Caco-2 (cell line): Measurements from ENCODE around the gene GLI3. TPM values are rescaled to one million over a fixed set of nuclear protein-coding genes. Genes with fewer than 3 reads are reported as not detected.

Source experiments
- BruUV-seq: library from RNA; stranded (reverse); fragments of 400-500 nt; replicated peaks from 2 replicates; lab custom pipeline; 2021; lab: Mats Ljungman, UMichigan
- CTCF ChIA-PET: fragments of 300-600 bp; sonication (Branson Sonifier 250); formaldehyde crosslinking; loops from one replicate; lab custom pipeline; 2022; ENCODE audit warnings: antibody characterized with exemption; lab: Charles Lee
- POLR2A ChIA-PET: fragments of 300-600 bp; sonication (Branson Sonifier 250); formaldehyde crosslinking; loops from one replicate; lab custom pipeline; 2022; ENCODE audit warnings: antibody characterized with exemption; lab: Charles Lee
- DNase-seq, 2 experiments: peaks; one replicate each; pipeline versions ENCODE4 v3.0.0 to v3.0.0-alpha.2; 2020 to 2022
- H3K27me3 ChIP-seq: replicated peaks from 2 replicates; pipeline ENCODE4 v1.6.0; 2011; ENCODE audit warnings: low read length; ENCODE audit not compliant: control insufficient read depth, insufficient read depth
- H3K36me3 ChIP-seq: 2 replicates; pipeline ENCODE4 v1.5.1; 2011; ENCODE audit warnings: low read length; ENCODE audit not compliant: control insufficient read depth, insufficient read depth
- H3K4me1 ChIP-seq: fragments of 250-450 bp; sonication (Bioruptor Pico); 2 replicates; pipeline ENCODE4 v1.5.1; 2020; ENCODE audit warnings: mild to moderate bottlenecking
- H3K4me3 ChIP-seq: 2 replicates; pipeline ENCODE4 v1.5.1; 2011; ENCODE audit warnings: low read depth, mild to moderate bottlenecking, control low read depth, low read length
- H3K9me3 ChIP-seq: fragments of 250-450 bp; sonication (Bioruptor Pico); 2 replicates; pipeline ENCODE4 v1.5.1; 2020; ENCODE audit warnings: mild to moderate bottlenecking, moderate library complexity
- H3K27ac Mint-ChIP-seq: one replicate; pipeline ENCODE4 v1.8.0; 2022; ENCODE audit warnings: mixed read lengths; ENCODE audit not compliant: unreplicated experiment
- H3K27me3 Mint-ChIP-seq: one replicate; pipeline ENCODE4 v1.8.0; 2022; ENCODE audit warnings: mixed read lengths; ENCODE audit not compliant: insufficient read depth, unreplicated experiment
- H3K36me3 Mint-ChIP-seq: one replicate; pipeline ENCODE4 v1.8.0; 2022; ENCODE audit warnings: mild to moderate bottlenecking, mixed read lengths; ENCODE audit not compliant: insufficient read depth, unreplicated experiment
- H3K4me1 Mint-ChIP-seq: one replicate; pipeline ENCODE4 v1.8.0; 2022; ENCODE audit warnings: low read depth, mixed read lengths; ENCODE audit not compliant: unreplicated experiment
- H3K4me3 Mint-ChIP-seq: one replicate; pipeline ENCODE4 v1.8.0; 2022; ENCODE audit warnings: mild to moderate bottlenecking, moderate library complexity, mixed read lengths; ENCODE audit not compliant: unreplicated experiment
- H3K9me3 Mint-ChIP-seq: one replicate; pipeline ENCODE4 v1.8.0; 2022; ENCODE audit warnings: mixed read lengths; ENCODE audit not compliant: unreplicated experiment
- CTCF ChIP-seq, 2 experiments: fragments of 200-600 bp in 1 of 2; IDR thresholded peaks; 1 replicate in 1 of 2; 2 replicates in 1 of 2; pipeline versions ENCODE4 v1.5.1 to v1.8.0; 2011 to 2022; ENCODE audit warnings: antibody characterized with exemption in 1 of 2, control low read depth in 1 of 2, inconsistent platforms in 1 of 2, low read depth in 1 of 2, low read length in 1 of 2, mild to moderate bottlenecking in 1 of 2, moderate library complexity in 1 of 2; ENCODE audit not compliant: insufficient read depth in 1 of 2, severe bottlenecking in 1 of 2, unreplicated experiment in 1 of 2
- intact Hi-C: fragments of 100-400 bp; cut with micrococcal nuclease; formaldehyde crosslinking; loops from one replicate; pipeline ENCODE4 v1.10.0; 2022; ENCODE audit not compliant: unreplicated experiment
- total RNA-seq: library from RNA; stranded (reverse); gene quantifications from 2 replicates; pipeline ENCODE4 v1.2.3, GENCODE V29; 2022

The GLI3 gene
- total RNA-seq, 1 experiment from 2014 or later = 1.00 TPM

GRCh38 chr7:41942468-41943093 is 294.4 kb downstream of the GLI3 start:
- H3K4me3 ChIP-seq = peak overlapping the region; percentile 24; the same call in 1 of the 2 replicates
- DNase-seq = peak; percentile 67 to 77
- Mint-ChIP-seq H3K4me1 (peaks cover 19% of the 10 kb centered on the region), H3K4me3 (peak overlapping the region; percentile 68), H3K27me3 (peaks cover 10% of the 10 kb centered on the region), H3K27ac (peak overlapping the region; percentile 27), H3K9me3 (no peaks in the 10 kb centered on the region), H3K36me3 (no peaks in the 10 kb centered on the region)
- no peak for TF ChIP-seq CTCF (IDR thresholded peaks at IDR 0.05; ENCODE audit: insufficient read depth in 1 of 2, low read depth in 1 of 2, low read length in 1 of 2, severe bottlenecking in 1 of 2, unreplicated experiment in 1 of 2)
- H3K4me1 ChIP-seq = peaks cover 21% of the 10 kb centered on the region
- H3K9me3 ChIP-seq = no peaks in the 10 kb centered on the region
- H3K27me3 ChIP-seq = no peaks in the 10 kb centered on the region
- BruUV-seq = no TSS peak
- ChIA-PET CTCF (interaction anchor here (0.5 to 1.7 kb wide), 6 partner anchors 32 to 1634 kb away, joined by 3 to 10 read pairs (median 3); no protein-coding TSS in a partner anchor), POLR2A (no interaction called here)
- intact Hi-C loops = loop anchor here (1.0 to 10.0 kb wide), 6 partner anchors 85 to 934 kb away; no protein-coding TSS in a partner anchor
- no peaks in the 10 kb centered on the region for H3K36me3 ChIP-seq

GRCh38 chr7:41940760-41941343 is 296.2 kb downstream of the GLI3 start:
- Mint-ChIP-seq H3K4me1 (peaks cover 19% of the 10 kb centered on the region), H3K36me3 (no peaks in the 10 kb centered on the region), H3K9me3 (no peaks in the 10 kb centered on the region), H3K4me3 (no peak overlapping the region), H3K27me3 (peaks cover 16% of the 10 kb centered on the region), H3K27ac (no peak overlapping the region)
- Histone ChIP-seq H3K4me3 (no peak overlapping the region), H3K27me3 (no peaks in the 10 kb centered on the region), H3K4me1 (peaks cover 21% of the 10 kb centered on the region), H3K36me3 (no peaks in the 10 kb centered on the region), H3K9me3 (no peaks in the 10 kb centered on the region)
- POLR2A ChIA-PET = no interaction called here
- BruUV-seq = no TSS peak
- DNase-seq = peak; percentile 69 to 76
- TF ChIP-seq CTCF (IDR thresholded peaks at IDR 0.05; ENCODE audit: insufficient read depth in 1 of 2, low read depth in 1 of 2, low read length in 1 of 2, severe bottlenecking in 1 of 2, unreplicated experiment in 1 of 2) = peak; percentile 83 to 85
- intact Hi-C loops = loop anchor here (1.0 to 10.0 kb wide), 7 partner anchors 36 to 902 kb away; no protein-coding TSS in a partner anchor
- CTCF ChIA-PET = interaction anchor here (0.6 to 2.2 kb wide), 18 partner anchors 10 to 1309 kb away, joined by 3 to 15 read pairs (median 4); partner anchors contain the start of genes MRPL32 and PSMA2

GRCh38 chr7:41938371-41938770 is 298.6 kb downstream of the GLI3 start:
- no peak overlapping the region for H3K4me3 Mint-ChIP-seq
- ChIA-PET POLR2A (no interaction called here), CTCF (no interaction called here)
- no peak for TF ChIP-seq CTCF (IDR thresholded peaks at IDR 0.05; ENCODE audit: insufficient read depth in 1 of 2, low read depth in 1 of 2, low read length in 1 of 2, severe bottlenecking in 1 of 2, unreplicated experiment in 1 of 2)
- intact Hi-C loops = no loop called here
- H3K36me3 Mint-ChIP-seq = no peaks in the 10 kb centered on the region
- Histone ChIP-seq H3K27me3 (no peaks in the 10 kb centered on the region), H3K36me3 (no peaks in the 10 kb centered on the region), H3K4me3 (no peak overlapping the region), H3K9me3 (no peaks in the 10 kb centered on the region), H3K4me1 (peaks cover 17% of the 10 kb centered on the region)
- H3K9me3 Mint-ChIP-seq = no peaks in the 10 kb centered on the region
- no peak overlapping the region for H3K27ac Mint-ChIP-seq
- H3K4me1 Mint-ChIP-seq = peaks cover 13% of the 10 kb centered on the region
- H3K27me3 Mint-ChIP-seq = peaks cover 17% of the 10 kb centered on the region
- no peak for DNase-seq
- no TSS peak for BruUV-seq
